GM12892 (cell line): ENCODE data around the gene RICTOR.

Experiments used
- DNase-seq: peaks from one replicate; pipeline ENCODE4 v3.0.0; 2011; ENCODE audit not compliant: insufficient read length
- FAIRE-seq: peaks from 2 replicates; lab custom pipeline; 2011; peaks lifted over from hg19 to GRCh38; lab: Jason Lieb, UNC
- POLR2A ChIP-seq: IDR thresholded peaks from 2 replicates; pipeline ENCODE4 v1.6.1; 2011; ENCODE audit warnings: low read depth, low read length, control low read depth
- POLR2AphosphoS5 ChIP-seq: IDR thresholded peaks from 2 replicates; pipeline ENCODE4 v1.6.1; 2011; ENCODE audit warnings: low read depth, low read length, control low read depth
- TAF1 ChIP-seq: IDR thresholded peaks from 2 replicates; pipeline ENCODE4 v1.6.1; 2011; ENCODE audit warnings: low read depth, mild to moderate bottlenecking, control low read depth, low read length, borderline replicate concordance

RICTOR gene

DNA sequence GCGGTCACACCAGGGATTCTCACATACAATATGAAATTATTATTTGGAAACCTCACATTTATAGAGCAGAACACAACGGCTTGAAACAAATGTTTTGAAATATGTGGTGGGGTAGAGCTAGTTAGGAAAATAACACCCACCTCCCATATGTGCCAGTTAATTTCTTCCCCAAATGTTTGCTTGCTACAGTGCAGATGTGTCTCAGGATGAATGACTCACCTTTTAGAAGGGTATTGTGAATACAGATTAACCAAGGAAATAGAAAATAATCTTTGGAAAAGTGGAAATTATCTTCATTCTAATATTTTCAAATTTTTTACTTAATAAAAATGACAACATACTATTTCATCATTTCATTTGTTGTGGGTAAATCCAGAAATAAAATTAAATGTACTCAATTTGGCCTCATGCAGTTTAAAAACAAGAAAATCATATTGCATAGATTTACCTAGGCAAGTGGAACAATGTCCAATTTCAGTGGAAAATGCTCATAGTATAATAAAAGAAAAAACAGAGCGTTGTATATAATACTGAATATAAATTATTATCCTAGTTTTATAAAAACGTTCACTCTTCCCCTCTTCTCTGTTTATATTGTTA, 39.3 kb upstream of the RICTOR start:
- DNase-seq (no peak), FAIRE-seq (no peak)
- TF ChIP-seq TAF1 (no peak), POLR2AphosphoS5 (no peak), POLR2A (no peak)

- FAIRE-seq: no peak
- no peak for DNase-seq
- TF ChIP-seq TAF1 (no peak), POLR2A (no peak), POLR2AphosphoS5 (no peak)
Measured at GRCh38 chr5:39109606-39110005, 35.4 kb upstream of the RICTOR start.

- no peak for DNase-seq
- TF ChIP-seq POLR2AphosphoS5 (no peak), TAF1 (no peak), POLR2A (no peak)
- FAIRE-seq: no peak
Measured at GRCh38 chr5:39108987-39109386, 34.8 kb upstream of the RICTOR start.

DNA sequence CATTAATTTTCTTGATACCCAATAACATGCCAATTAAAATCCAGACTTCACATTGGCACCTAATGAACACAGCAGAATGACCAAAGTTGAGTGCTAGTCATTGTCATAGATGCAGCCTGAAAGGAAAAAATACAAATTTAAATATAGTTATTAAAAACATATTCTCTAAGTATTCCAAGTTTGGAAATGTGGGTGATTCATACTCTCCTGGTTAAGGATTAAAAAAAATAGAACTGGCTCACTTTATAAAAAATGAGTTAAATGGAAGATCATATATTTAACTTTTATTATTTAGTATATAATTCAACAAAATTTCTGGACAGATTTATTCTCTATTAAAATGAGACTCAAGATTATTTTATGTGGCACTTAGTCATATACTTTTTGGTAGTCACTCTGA, 33.2 kb upstream of the RICTOR start:
- TF ChIP-seq POLR2A: no peak
- no peak for TF ChIP-seq TAF1
- TF ChIP-seq POLR2AphosphoS5: no peak
- FAIRE-seq: no peak

GRCh38 chr5:39106322-39106721, 32.1 kb upstream of the RICTOR start:
- FAIRE-seq (no peak), DNase-seq (no peak)
- TF ChIP-seq POLR2AphosphoS5 (no peak), TAF1 (no peak), POLR2A (no peak)

More for the DNA sequence above, 33.2 kb upstream of the RICTOR start:
- no peak for DNase-seq

GRCh38 chr5:39104221-39104620, 30.0 kb upstream of the RICTOR start:
- DNase-seq (no peak), FAIRE-seq (no peak)
- TF ChIP-seq TAF1 (no peak), POLR2A (no peak), POLR2AphosphoS5 (no peak)

GRCh38 chr5:39102684-39103155, 28.5 kb upstream of the RICTOR start:
- no peak for FAIRE-seq
- DNase-seq: no peak
- TF ChIP-seq POLR2A: no peak
- no peak for TF ChIP-seq POLR2AphosphoS5
- TF ChIP-seq TAF1: no peak

DNA sequence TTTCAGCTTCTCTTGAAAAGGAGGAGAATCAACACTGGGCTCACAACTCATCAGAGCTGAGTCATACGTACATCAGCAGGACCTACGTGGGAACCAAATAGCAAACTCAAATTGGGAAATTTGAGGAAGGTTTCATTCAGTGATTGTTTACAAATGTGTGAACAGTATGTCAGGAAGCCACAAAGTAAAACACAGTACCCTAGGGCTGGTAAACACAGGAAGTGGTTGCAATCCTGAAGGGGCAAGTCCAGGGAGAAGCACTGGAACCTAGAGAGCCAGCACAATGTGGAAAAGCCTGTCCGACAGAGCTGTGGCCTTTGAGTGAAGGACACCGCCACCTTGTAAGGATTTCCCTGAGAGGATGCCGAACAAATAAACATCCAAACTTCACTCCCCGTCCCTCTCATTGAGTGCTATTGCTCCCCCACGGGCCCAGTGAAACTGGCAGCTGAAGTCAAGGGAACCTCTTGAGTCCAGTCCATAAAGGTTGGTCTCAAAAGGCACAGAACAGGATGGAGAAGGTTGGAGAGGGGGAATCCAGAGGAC, 26.7 kb upstream of the RICTOR start:
- no peak for FAIRE-seq

DNA sequence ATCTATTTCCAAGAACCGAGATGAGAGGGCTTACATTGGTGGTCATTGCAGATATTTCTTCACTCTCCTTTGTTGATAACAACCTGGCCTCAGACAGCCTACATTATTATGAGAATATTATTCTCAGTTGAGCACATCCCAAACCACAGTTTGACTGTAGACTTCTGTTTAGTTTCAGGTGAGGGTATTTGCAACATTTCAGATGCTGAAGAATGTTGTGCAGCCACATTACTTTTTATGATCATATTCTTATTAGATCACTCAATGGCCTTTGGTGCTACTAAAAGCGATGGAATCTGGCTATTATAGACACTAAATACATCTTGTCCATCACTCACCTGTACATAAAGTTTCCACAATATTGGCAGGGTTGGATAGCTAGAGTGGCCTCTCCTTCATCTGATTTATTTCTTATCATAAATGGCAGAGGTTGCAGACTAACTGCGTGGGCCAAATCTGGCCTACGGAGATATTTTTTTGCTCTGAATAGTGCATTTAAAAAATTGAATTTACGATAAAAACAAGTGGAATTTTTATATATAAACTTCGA, 26.2 kb upstream of the RICTOR start:
- DNase-seq (no peak), FAIRE-seq (no peak)
- TF ChIP-seq POLR2A (no peak), TAF1 (no peak), POLR2AphosphoS5 (no peak)

More for the DNA sequence above, 26.7 kb upstream of the RICTOR start:
- no peak for DNase-seq
- TF ChIP-seq TAF1 (no peak), POLR2A (no peak), POLR2AphosphoS5 (no peak)

- no peak for TF ChIP-seq TAF1
- TF ChIP-seq POLR2AphosphoS5: no peak
- no peak for TF ChIP-seq POLR2A
- FAIRE-seq (no peak), DNase-seq (no peak)
Measured at GRCh38 chr5:39099831-39100230, 25.6 kb upstream of the RICTOR start.

GRCh38 chr5:39093352-39093751, 19.2 kb upstream of the RICTOR start:
- TF ChIP-seq POLR2A: no peak
- no peak for TF ChIP-seq TAF1
- no peak for TF ChIP-seq POLR2AphosphoS5
- FAIRE-seq (no peak), DNase-seq (no peak)
